Progenitor cell of endocrine pancreas (in vitro differentiated cells): Measurements from ENCODE around the gene C9orf43. TPM values are rescaled to one million over a fixed set of nuclear protein-coding genes. Genes with fewer than 3 reads are reported as not detected.
"Not testable (repeated sequence)": the region's sequence is repeated elsewhere in the genome, so short reads cannot be mapped to it uniquely, and the experiment has no call there.

Experiments
- DNase-seq: peaks from one replicate; pipeline ENCODE4 v3.0.0; 2021; ENCODE audit warnings: low spot score; ENCODE audit not compliant: unreplicated experiment
- H3K27ac Mint-ChIP-seq: 2 replicates; pipeline ENCODE4 v1.8.0; 2021; ENCODE audit warnings: mild to moderate bottlenecking, moderate library complexity, mixed read lengths
- H3K27me3 Mint-ChIP-seq: 2 replicates; pipeline ENCODE4 v1.8.0; 2021; ENCODE audit warnings: mixed read lengths
- H3K36me3 Mint-ChIP-seq: 2 replicates; pipeline ENCODE4 v1.8.0; 2022; ENCODE audit warnings: mixed read lengths; ENCODE audit not compliant: insufficient read depth
- H3K4me1 Mint-ChIP-seq: 2 replicates; pipeline ENCODE4 v1.8.0; 2021; ENCODE audit warnings: low read depth, mixed read lengths
- H3K4me3 Mint-ChIP-seq: 2 replicates; pipeline ENCODE4 v1.8.0; 2021; ENCODE audit warnings: low read depth, mild to moderate bottlenecking, moderate library complexity, mixed read lengths
- H3K9me3 Mint-ChIP-seq: 2 replicates; pipeline ENCODE4 v1.8.0; 2021; ENCODE audit warnings: low read depth, mixed read lengths
- total RNA-seq: library from RNA; stranded (reverse); gene quantifications from 2 replicates; pipeline ENCODE4 v1.2.1, GENCODE V29; 2021
- TF ChIP-seq, protein P1 (sequence below): fragments of 200-600 bp; sonication (generic); IDR thresholded peaks from one replicate; pipeline ENCODE4 v1.5.0; 2021; ENCODE audit warnings: antibody characterized with exemption, mild to moderate bottlenecking; ENCODE audit not compliant: unreplicated experiment

C9orf43 gene
- total RNA-seq, 1 donor from 2014 or later = 1.6 TPM

- peak overlapping the region; percentile 53 for H3K4me3 Mint-ChIP-seq
- TF ChIP-seq, protein P1, sequence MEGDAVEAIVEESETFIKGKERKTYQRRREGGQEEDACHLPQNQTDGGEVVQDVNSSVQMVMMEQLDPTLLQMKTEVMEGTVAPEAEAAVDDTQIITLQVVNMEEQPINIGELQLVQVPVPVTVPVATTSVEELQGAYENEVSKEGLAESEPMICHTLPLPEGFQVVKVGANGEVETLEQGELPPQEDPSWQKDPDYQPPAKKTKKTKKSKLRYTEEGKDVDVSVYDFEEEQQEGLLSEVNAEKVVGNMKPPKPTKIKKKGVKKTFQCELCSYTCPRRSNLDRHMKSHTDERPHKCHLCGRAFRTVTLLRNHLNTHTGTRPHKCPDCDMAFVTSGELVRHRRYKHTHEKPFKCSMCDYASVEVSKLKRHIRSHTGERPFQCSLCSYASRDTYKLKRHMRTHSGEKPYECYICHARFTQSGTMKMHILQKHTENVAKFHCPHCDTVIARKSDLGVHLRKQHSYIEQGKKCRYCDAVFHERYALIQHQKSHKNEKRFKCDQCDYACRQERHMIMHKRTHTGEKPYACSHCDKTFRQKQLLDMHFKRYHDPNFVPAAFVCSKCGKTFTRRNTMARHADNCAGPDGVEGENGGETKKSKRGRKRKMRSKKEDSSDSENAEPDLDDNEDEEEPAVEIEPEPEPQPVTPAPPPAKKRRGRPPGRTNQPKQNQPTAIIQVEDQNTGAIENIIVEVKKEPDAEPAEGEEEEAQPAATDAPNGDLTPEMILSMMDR = no peak
- no peaks in the 10 kb centered on the region for H3K9me3 Mint-ChIP-seq
- peaks cover 21% of the 10 kb centered on the region for H3K4me1 Mint-ChIP-seq
- peak overlapping the region; percentile 87 for H3K27ac Mint-ChIP-seq
- DNase-seq = no peak
- H3K36me3 Mint-ChIP-seq = peaks cover 15% of the 10 kb centered on the region
- no peaks in the 10 kb centered on the region for H3K27me3 Mint-ChIP-seq
Observed at GRCh38 chr9:113373256-113373655, 37.3 kb upstream of the C9orf43 start.

GRCh38 chr9:113373676-113374392 is 36.7 kb upstream of the C9orf43 start:
- Mint-ChIP-seq H3K4me3 (no peak overlapping the region), H3K27ac (no peak overlapping the region)

GRCh38 chr9:113375057-113376023 is 35.2 kb upstream of the C9orf43 start:
- TF ChIP-seq, protein P1 = no peak
- no peaks in the 10 kb centered on the region for H3K27me3 Mint-ChIP-seq
- no peak for DNase-seq
- peaks cover 12% of the 10 kb centered on the region for H3K36me3 Mint-ChIP-seq
- peak overlapping the region; percentile 85 for H3K4me3 Mint-ChIP-seq
- peak overlapping the region; percentile 92 for H3K27ac Mint-ChIP-seq
- no peaks in the 10 kb centered on the region for H3K9me3 Mint-ChIP-seq
- H3K4me1 Mint-ChIP-seq = peaks cover 39% of the 10 kb centered on the region

More at GRCh38 chr9:113373676-113374392, 36.7 kb upstream of the C9orf43 start:
- Mint-ChIP-seq H3K9me3 (no peaks in the 10 kb centered on the region), H3K4me1 (peaks cover 25% of the 10 kb centered on the region), H3K36me3 (peaks cover 13% of the 10 kb centered on the region), H3K27me3 (no peaks in the 10 kb centered on the region)
- TF ChIP-seq, protein P1 = no peak
- no peak for DNase-seq

- H3K27ac Mint-ChIP-seq = peak within 1 kb of the TSS; percentile 97
- H3K4me1 Mint-ChIP-seq = peaks cover 51% of the 10 kb centered on the region
- TF ChIP-seq, protein P1 = no peak
- H3K27me3 Mint-ChIP-seq = no peaks in the 10 kb centered on the region
- peaks cover 12% of the 10 kb centered on the region for H3K36me3 Mint-ChIP-seq
- DNase-seq = peak; percentile 57
- H3K9me3 Mint-ChIP-seq = no peaks in the 10 kb centered on the region
- peak within 1 kb of the TSS; percentile 85 for H3K4me3 Mint-ChIP-seq
Observed at GRCh38 chr9:113376634-113377567, 33.6 kb upstream of the C9orf43 start, which contains the start of gene HDHD3. Gene HDHD3, minus strand, starts transcription at chr9:113376986. Its CDS starts 2,632 bp downstream, at chr9:113374354.

DNA sequence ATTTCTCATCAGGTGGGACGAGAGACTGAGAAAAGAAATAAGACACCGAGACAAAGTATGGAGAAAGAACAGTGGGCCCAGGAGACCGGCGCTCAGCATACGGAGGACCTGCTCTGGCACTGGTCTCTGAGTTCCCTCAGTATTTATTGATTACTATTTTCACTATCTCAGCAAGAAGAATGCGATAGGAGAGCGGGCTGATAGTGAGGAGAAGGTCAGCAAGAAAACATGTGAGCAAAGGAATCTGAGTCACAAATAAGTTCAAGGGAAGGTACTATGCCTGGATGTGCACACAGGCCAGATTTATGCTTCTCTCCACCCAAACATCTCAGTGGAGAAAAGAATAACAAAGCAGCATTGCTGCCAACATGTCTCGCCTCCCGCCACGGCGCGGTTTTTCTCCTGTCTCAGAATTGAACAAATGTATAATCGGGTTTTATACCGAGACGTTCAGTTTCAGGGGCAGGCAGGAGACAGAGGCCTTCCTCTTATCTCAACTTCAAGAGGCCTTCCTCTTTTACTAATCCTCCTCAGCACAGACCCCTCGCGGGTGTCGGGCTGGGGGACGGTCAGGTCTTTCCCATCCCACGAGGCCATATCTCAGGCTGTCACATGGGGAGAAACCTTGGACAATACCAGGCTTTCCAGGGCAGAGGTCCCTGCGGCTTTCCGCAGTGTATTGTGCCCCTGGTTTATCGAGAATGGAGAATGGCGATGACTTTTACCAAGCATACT is 31.3 kb upstream of the C9orf43 start:
- Mint-ChIP-seq H3K27ac (peak overlapping the region; percentile 98), H3K4me3 (peak overlapping the region; percentile 47), H3K4me1 (peaks cover 56% of the 10 kb centered on the region)
- H3K9me3 Mint-ChIP-seq, H3K27me3 Mint-ChIP-seq, DNase-seq, H3K36me3 Mint-ChIP-seq: not testable (repeated sequence)

DNA sequence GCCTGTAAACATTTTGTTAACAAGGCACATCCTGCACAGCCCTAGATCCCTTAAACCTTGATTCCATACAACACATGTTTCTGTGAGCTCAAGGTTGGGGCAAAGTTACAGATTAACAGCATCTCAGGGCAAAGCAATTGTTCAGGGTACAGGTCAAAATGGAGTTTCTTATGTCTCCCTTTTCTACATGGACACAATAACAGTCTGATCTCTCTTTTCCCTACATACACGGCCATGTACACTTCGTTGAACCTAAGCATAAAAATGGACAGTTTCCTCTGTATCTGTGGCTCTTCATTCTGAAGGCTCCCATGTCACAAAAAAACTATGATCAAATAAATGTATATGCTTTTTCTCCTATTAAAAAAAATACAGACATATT is 30.7 kb upstream of the C9orf43 start:
- H3K36me3 Mint-ChIP-seq, DNase-seq, H3K9me3 Mint-ChIP-seq, H3K27me3 Mint-ChIP-seq: not testable (repeated sequence)
- H3K27ac Mint-ChIP-seq = peak overlapping the region; percentile 98
- H3K4me3 Mint-ChIP-seq = peak overlapping the region; percentile 47
- H3K4me1 Mint-ChIP-seq = peaks cover 56% of the 10 kb centered on the region
